HepG2 (cell line): ENCODE results near the gene DLG2. TPM values are rescaled to one million over a fixed set of nuclear protein-coding genes. Genes with fewer than 3 reads are reported as not detected.

Experiments
- BCL3 ChIP-seq: sonication (generic); formaldehyde crosslinking; IDR thresholded peaks from 2 replicates; pipeline ENCODE4 v1.5.1; 2020; ENCODE audit warnings: mild to moderate bottlenecking, missing genetic modification reagents, moderate library complexity
- DBP ChIP-seq: sonication (generic); formaldehyde crosslinking; IDR thresholded peaks from 2 replicates; pipeline ENCODE4 v1.4.0; 2020; ENCODE audit warnings: missing genetic modification reagents; ENCODE audit errors: not compliant biosample characterization
- KDM2A ChIP-seq: sonication (generic); formaldehyde crosslinking; IDR thresholded peaks from 2 replicates; pipeline ENCODE4 v1.4.0; 2020; ENCODE audit warnings: low read depth, missing genetic modification reagents, borderline replicate concordance
- MBNL3 ChIP-seq: fragments of 250-450 bp; sonication (Bioruptor Pico); conservative IDR thresholded peaks from 2 replicates; pipeline ENCODE4 v1.8.0; 2022; ENCODE audit warnings: mild to moderate bottlenecking, inconsistent platforms
- MED1 ChIP-seq: sonication (generic); formaldehyde crosslinking; IDR thresholded peaks from 2 replicates; pipeline ENCODE4 v1.4.0; 2020; ENCODE audit warnings: missing genetic modification reagents
- PAX8 ChIP-seq: sonication (generic); formaldehyde crosslinking; IDR thresholded peaks from 2 replicates; pipeline ENCODE4 v1.8.0; 2022; ENCODE audit warnings: mild to moderate bottlenecking, missing genetic modification reagents, borderline replicate concordance
- PCBP2 ChIP-seq: fragments of 200-400 bp; formaldehyde crosslinking; optimal IDR thresholded peaks from 2 replicates; pipeline ENCODE3; 2018; ENCODE audit warnings: low read length, low read depth; ENCODE audit not compliant: poor library complexity, severe bottlenecking
- PRPF4 ChIP-seq: fragments of 200-400 bp; formaldehyde crosslinking; IDR thresholded peaks from 2 replicates; pipeline ENCODE4 v1.6.1; 2016; ENCODE audit warnings: low read length, low read depth; ENCODE audit not compliant: poor library complexity, severe bottlenecking
- SCMH1 ChIP-seq: sonication (generic); formaldehyde crosslinking; IDR thresholded peaks from 2 replicates; pipeline ENCODE4 v1.9.0; 2021; ENCODE audit warnings: missing genetic modification reagents, mild to moderate bottlenecking, borderline replicate concordance
- TBX2 ChIP-seq: sonication (generic); formaldehyde crosslinking; IDR thresholded peaks from 2 replicates; pipeline ENCODE4 v1.5.0; 2020; ENCODE audit warnings: missing genetic modification reagents, mild to moderate bottlenecking, borderline replicate concordance
- YEATS4 ChIP-seq: sonication (generic); formaldehyde crosslinking; IDR thresholded peaks from 2 replicates; pipeline ENCODE4 v1.4.0; 2020; ENCODE audit warnings: missing genetic modification reagents, borderline replicate concordance
- ZNF552 ChIP-seq: sonication (generic); formaldehyde crosslinking; IDR thresholded peaks from 2 replicates; pipeline ENCODE4 v1.9.0; 2022; ENCODE audit warnings: missing genetic modification reagents, mild to moderate bottlenecking, borderline replicate concordance
- ZNF644 ChIP-seq: IDR thresholded peaks from 2 replicates; pipeline ENCODE4 v1.6.1; 2016; ENCODE audit warnings: low read depth
- ZZZ3 ChIP-seq: sonication (generic); formaldehyde crosslinking; IDR thresholded peaks from 2 replicates; pipeline ENCODE4 v1.4.0; 2020; ENCODE audit warnings: missing genetic modification reagents, mild to moderate bottlenecking, borderline replicate concordance
- polyA plus RNA-seq, 8 experiments: library from polyadenylated mRNA; depleted of rRNA in 3 of 8; stranded (reverse) in 7 of 8; unstranded in 1 of 8; fragments of >200 nt; fragmentation: Illumina TruSeq in 4 of 8; extraction: Trizol in 4 of 8; gene quantifications; 2 replicates each; pipeline versions ENCODE4 v1.2.1 to v1.2.3, GENCODE V29; 2011 to 2016; ENCODE audit warnings: low read depth in 4 of 8, missing spikeins in 1 of 8, mixed read lengths in 1 of 8; ENCODE audit not compliant: insufficient read depth in 1 of 8
- total RNA-seq, 5 experiments: library from RNA; depleted of rRNA; stranded (reverse); fragments of >200 nt; fragmentation: Illumina TruSeq; extraction: Trizol; gene quantifications; 2 replicates each; pipeline ENCODE4 v1.2.3, GENCODE V29; 2016; ENCODE audit warnings: low read depth in 1 of 5
- TF ChIP-seq, protein P1 (sequence below): sonication (generic); formaldehyde crosslinking; IDR thresholded peaks from 2 replicates; pipeline ENCODE4 v1.5.1; 2020; ENCODE audit warnings: missing genetic modification reagents, mild to moderate bottlenecking, borderline replicate concordance
- TF ChIP-seq, protein P2 (sequence below): sonication (generic); formaldehyde crosslinking; IDR thresholded peaks from 2 replicates; pipeline ENCODE4 v1.4.0; 2020; ENCODE audit warnings: low read depth, mild to moderate bottlenecking, missing genetic modification reagents
- TF ChIP-seq, protein P3 (sequence below): sonication (generic); formaldehyde crosslinking; IDR thresholded peaks from 2 replicates; pipeline ENCODE4 v1.4.0; 2020; ENCODE audit warnings: missing genetic modification reagents, borderline replicate concordance

The DLG2 gene
- total and polyA plus RNA-seq, 2 of the 13 experiments (the other 11 are each of a cell fraction or from before 2014, with no cell fraction given), result 0.46 to 1.0 TPM

- TF ChIP-seq TBX2 (CRISPR knock-in tag) (peak; percentile 88), DBP (CRISPR knock-in tag) (no peak), PCBP2 (no peak), MED1 (CRISPR knock-in tag) (peak; percentile 47), PAX8 (peak; percentile 59; the same call in 1 of the 2 replicates), SCMH1 (CRISPR knock-in tag) (no peak), ZNF552 (CRISPR knock-in tag) (no peak), PRPF4 (no peak), ZNF644 (peak; percentile 84), ZZZ3 (CRISPR knock-in tag) (no peak), YEATS4 (CRISPR knock-in tag) (peak; percentile 80), MBNL3 (no peak), KDM2A (CRISPR knock-in tag) (peak; percentile 57; the same call in 1 of the 2 replicates), BCL3 (CRISPR knock-in tag) (no peak)
- TF ChIP-seq, protein P1, sequence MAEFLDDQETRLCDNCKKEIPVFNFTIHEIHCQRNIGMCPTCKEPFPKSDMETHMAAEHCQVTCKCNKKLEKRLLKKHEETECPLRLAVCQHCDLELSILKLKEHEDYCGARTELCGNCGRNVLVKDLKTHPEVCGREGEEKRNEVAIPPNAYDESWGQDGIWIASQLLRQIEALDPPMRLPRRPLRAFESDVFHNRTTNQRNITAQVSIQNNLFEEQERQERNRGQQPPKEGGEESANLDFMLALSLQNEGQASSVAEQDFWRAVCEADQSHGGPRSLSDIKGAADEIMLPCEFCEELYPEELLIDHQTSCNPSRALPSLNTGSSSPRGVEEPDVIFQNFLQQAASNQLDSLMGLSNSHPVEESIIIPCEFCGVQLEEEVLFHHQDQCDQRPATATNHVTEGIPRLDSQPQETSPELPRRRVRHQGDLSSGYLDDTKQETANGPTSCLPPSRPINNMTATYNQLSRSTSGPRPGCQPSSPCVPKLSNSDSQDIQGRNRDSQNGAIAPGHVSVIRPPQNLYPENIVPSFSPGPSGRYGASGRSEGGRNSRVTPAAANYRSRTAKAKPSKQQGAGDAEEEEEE (CRISPR knock-in tag), result no peak
- TF ChIP-seq, protein P2, sequence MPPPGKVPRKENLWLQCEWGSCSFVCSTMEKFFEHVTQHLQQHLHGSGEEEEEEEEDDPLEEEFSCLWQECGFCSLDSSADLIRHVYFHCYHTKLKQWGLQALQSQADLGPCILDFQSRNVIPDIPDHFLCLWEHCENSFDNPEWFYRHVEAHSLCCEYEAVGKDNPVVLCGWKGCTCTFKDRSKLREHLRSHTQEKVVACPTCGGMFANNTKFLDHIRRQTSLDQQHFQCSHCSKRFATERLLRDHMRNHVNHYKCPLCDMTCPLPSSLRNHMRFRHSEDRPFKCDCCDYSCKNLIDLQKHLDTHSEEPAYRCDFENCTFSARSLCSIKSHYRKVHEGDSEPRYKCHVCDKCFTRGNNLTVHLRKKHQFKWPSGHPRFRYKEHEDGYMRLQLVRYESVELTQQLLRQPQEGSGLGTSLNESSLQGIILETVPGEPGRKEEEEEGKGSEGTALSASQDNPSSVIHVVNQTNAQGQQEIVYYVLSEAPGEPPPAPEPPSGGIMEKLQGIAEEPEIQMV (CRISPR knock-in tag), result no peak
- TF ChIP-seq, protein P3, sequence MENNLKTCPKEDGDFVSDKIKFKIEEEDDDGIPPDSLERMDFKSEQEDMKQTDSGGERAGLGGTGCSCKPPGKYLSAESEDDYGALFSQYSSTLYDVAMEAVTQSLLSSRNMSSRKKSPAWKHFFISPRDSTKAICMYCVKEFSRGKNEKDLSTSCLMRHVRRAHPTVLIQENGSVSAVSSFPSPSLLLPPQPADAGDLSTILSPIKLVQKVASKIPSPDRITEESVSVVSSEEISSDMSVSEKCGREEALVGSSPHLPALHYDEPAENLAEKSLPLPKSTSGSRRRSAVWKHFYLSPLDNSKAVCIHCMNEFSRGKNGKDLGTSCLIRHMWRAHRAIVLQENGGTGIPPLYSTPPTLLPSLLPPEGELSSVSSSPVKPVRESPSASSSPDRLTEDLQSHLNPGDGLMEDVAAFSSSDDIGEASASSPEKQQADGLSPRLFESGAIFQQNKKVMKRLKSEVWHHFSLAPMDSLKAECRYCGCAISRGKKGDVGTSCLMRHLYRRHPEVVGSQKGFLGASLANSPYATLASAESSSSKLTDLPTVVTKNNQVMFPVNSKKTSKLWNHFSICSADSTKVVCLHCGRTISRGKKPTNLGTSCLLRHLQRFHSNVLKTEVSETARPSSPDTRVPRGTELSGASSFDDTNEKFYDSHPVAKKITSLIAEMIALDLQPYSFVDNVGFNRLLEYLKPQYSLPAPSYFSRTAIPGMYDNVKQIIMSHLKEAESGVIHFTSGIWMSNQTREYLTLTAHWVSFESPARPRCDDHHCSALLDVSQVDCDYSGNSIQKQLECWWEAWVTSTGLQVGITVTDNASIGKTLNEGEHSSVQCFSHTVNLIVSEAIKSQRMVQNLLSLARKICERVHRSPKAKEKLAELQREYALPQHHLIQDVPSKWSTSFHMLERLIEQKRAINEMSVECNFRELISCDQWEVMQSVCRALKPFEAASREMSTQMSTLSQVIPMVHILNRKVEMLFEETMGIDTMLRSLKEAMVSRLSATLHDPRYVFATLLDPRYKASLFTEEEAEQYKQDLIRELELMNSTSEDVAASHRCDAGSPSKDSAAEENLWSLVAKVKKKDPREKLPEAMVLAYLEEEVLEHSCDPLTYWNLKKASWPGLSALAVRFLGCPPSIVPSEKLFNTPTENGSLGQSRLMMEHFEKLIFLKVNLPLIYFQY (CRISPR knock-in tag), result 0 out of 2 replicates have a peak, but pooled peaks have one; percentile 12
Measured at GRCh38 chr11:85627998-85628770, 1.0 kb upstream of the DLG2 start, which contains the start of gene TMEM126B (continued).
